GM12878 (cell line): ENCODE data around the gene MEF2C. TPM values are rescaled to one million over a fixed set of nuclear protein-coding genes. Genes with fewer than 3 reads are reported as not detected.

ENCODE experiments used
- BHLHE40 ChIP-seq, 2 experiments: fragments of 450-650 bp in 1 of 2; IDR thresholded peaks; 2 replicates each; pipeline ENCODE4 v1.6.1; 2011 to 2017; ENCODE audit warnings: low read depth in 2 of 2, borderline replicate concordance in 1 of 2, improper control_type of control experiment in 1 of 2, low read length in 1 of 2, mild to moderate bottlenecking in 1 of 2
- CREM ChIP-seq: IDR thresholded peaks from 2 replicates; pipeline ENCODE4 v1.6.1; 2014; ENCODE audit warnings: antibody characterized with exemption, low read depth
- EP300 ChIP-seq, 2 experiments: fragments of 150-350 bp in 1 of 2; IDR thresholded peaks; 2 replicates each; pipeline ENCODE4 v1.6.1; 2011 to 2012; ENCODE audit warnings: low read depth in 2 of 2, low read length in 2 of 2, borderline replicate concordance in 1 of 2, improper control_type of control experiment in 1 of 2, inconsistent platforms in 1 of 2; ENCODE audit not compliant: control insufficient read depth in 1 of 2
- HDGF ChIP-seq: fragments of 450-650 bp; IDR thresholded peaks from 2 replicates; pipeline ENCODE4 v1.6.1; 2016; ENCODE audit warnings: antibody characterized with exemption
- MTA3 ChIP-seq: IDR thresholded peaks from 2 replicates; pipeline ENCODE4 v1.6.1; 2012; ENCODE audit warnings: low read length, inconsistent platforms, borderline replicate concordance
- NFIC ChIP-seq: IDR thresholded peaks from 2 replicates; pipeline ENCODE4 v1.6.1; 2012; ENCODE audit warnings: low read depth, mild to moderate bottlenecking, inconsistent platforms, low read length, moderate library complexity
- NR2F1 ChIP-seq: fragments of 450-650 bp; conservative IDR thresholded peaks from 2 replicates; pipeline ENCODE4 v1.6.1; 2017; ENCODE audit warnings: mild to moderate bottlenecking
- PML ChIP-seq: IDR thresholded peaks from 2 replicates; pipeline ENCODE4 v1.6.1; 2012; ENCODE audit warnings: low read length, inconsistent platforms
- RBBP5 ChIP-seq: fragments of 200-600 bp; sonication (generic); conservative IDR thresholded peaks from 2 replicates; pipeline ENCODE4 v1.6.1; 2016
- SP1 ChIP-seq: IDR thresholded peaks from one replicate; pipeline ENCODE4 v1.6.1; 2011; ENCODE audit warnings: low read depth, low read length
- SUZ12 ChIP-seq: fragments of 200-600 bp; sonication (generic); IDR thresholded peaks from one replicate; pipeline ENCODE4 v1.6.1; 2018; ENCODE audit warnings: antibody characterized with exemption, mild to moderate bottlenecking; ENCODE audit not compliant: unreplicated experiment
- polyA plus RNA-seq, 11 experiments: library from polyadenylated mRNA; depleted of rRNA in 4 of 11; unstranded in 6 of 11; stranded (reverse) in 5 of 11; fragments of >200 nt; fragmentation: Nextera tagmentation in 4 of 11; fragmentation: Illumina TruSeq in 1 of 11; extraction: Ambion mirVana in 4 of 11; extraction: Trizol in 1 of 11; gene quantifications; 1 replicate in 1 of 11; 2 replicates in 10 of 11; pipeline versions ENCODE4 v1.2.1 to v1.2.3, GENCODE V29; 2011 to 2016; ENCODE audit warnings: inconsistent platforms in 2 of 11, missing spikeins in 2 of 11, low read depth in 1 of 11
- total RNA-seq, 4 experiments: library from RNA; depleted of rRNA in 3 of 4; stranded (reverse); fragments of >200 nt in 3 of 4; fragmentation: Illumina TruSeq in 1 of 4; extraction: Trizol in 1 of 4; gene quantifications; 2 replicates each; pipeline versions ENCODE4 v1.2.1 to v1.2.3, GENCODE V29; 2013 to 2021
- TF ChIP-seq, protein P1 (sequence below): fragments of 450-650 bp; IDR thresholded peaks from 2 replicates; pipeline ENCODE4 v1.6.1; 2017; ENCODE audit warnings: mild to moderate bottlenecking, low read depth, inconsistent platforms; ENCODE audit not compliant: poor library complexity, severe bottlenecking
- TF ChIP-seq, protein P2 (sequence below): IDR thresholded peaks from 2 replicates; pipeline ENCODE4 v1.6.1; 2011; ENCODE audit warnings: low read depth, mild to moderate bottlenecking, low read length, moderate library complexity, borderline replicate concordance; ENCODE audit errors: extremely low read depth
- TF ChIP-seq, protein P3 (sequence below): IDR thresholded peaks from 2 replicates; pipeline ENCODE4 v1.6.1; 2012; ENCODE audit warnings: improper control_type of control experiment, low read depth, low read length; ENCODE audit not compliant: insufficient replicate concordance
- TF ChIP-seq, protein P4 (sequence below): fragments of 150-350 bp; IDR thresholded peaks from 2 replicates; pipeline ENCODE4 v1.6.1; 2016; ENCODE audit warnings: low read depth, low read length
- TF ChIP-seq, protein P5 (sequence below): IDR thresholded peaks from 2 replicates; pipeline ENCODE4 v1.6.1; 2012; ENCODE audit warnings: low read depth, low read length, improper control_type of control experiment

The MEF2C gene
- total and polyA plus RNA-seq, 10 of the 15 experiments (the other 5 are each of a cell fraction or from before 2014, with no cell fraction given), result 104 to 225 (median 180) TPM

DNA sequence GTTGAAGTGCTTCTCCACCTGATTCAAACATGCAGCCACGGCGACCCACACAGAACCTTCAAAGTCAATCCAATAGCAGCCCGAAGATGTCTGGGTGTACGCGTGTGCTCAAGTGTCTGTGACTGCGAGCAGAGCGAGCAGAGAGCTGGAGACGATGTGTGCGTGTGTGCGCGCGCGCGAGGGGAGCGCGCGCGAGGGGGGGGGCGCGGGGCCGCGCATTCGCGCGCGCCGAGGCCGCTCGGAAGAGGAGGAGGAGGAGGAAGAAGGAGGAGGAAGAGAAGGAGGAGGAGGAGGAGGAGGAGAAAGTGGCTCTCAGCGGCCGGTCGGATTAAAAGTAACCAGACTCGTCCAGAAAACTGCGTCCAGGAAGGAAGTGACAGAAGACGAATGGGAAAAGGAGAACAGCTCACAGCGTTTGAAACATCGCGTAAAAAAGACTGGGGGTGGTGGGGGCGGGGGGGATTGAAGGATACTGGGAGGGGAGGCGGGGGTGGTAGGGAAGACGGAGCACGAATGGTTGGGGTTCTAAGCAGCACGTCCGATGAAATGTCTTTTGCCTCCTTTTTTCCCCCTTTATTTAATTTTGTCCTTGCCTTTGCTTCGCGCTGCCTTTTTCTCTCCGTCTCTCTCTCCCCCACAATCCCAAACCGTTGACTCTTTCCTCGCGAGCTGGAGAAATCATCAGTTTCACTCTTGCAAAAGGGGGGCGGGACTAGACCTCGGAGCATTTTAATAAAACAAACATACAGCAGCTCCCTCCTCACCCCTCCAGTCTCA is at the start of gene MEF2C (continued):
- TF ChIP-seq EP300 (IDR thresholded peaks at IDR 0.05; ENCODE audit: borderline replicate concordance in 1 of 2, control insufficient read depth in 1 of 2, low read depth in 2 of 2, low read length in 2 of 2) (no peak), PML (no peak; the same call in 1 of the 2 replicates), NR2F1 (no peak), HDGF (no peak), SP1 (peak; percentile 38), NFIC (no peak), MTA3 (no peak), RBBP5 (no peak), SUZ12 (no peak), BHLHE40 (IDR thresholded peaks at IDR 0.05; ENCODE audit: borderline replicate concordance in 1 of 2, low read depth in 2 of 2, low read length in 1 of 2) (no peak; a peak in 1 of 4 replicates), CREM (peak; percentile 25; the same call in 1 of the 2 replicates)
- TF ChIP-seq, protein P1, sequence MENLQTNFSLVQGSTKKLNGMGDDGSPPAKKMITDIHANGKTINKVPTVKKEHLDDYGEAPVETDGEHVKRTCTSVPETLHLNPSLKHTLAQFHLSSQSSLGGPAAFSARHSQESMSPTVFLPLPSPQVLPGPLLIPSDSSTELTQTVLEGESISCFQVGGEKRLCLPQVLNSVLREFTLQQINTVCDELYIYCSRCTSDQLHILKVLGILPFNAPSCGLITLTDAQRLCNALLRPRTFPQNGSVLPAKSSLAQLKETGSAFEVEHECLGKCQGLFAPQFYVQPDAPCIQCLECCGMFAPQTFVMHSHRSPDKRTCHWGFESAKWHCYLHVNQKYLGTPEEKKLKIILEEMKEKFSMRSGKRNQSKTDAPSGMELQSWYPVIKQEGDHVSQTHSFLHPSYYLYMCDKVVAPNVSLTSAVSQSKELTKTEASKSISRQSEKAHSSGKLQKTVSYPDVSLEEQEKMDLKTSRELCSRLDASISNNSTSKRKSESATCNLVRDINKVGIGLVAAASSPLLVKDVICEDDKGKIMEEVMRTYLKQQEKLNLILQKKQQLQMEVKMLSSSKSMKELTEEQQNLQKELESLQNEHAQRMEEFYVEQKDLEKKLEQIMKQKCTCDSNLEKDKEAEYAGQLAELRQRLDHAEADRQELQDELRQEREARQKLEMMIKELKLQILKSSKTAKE, result no peak
- TF ChIP-seq, protein P2, sequence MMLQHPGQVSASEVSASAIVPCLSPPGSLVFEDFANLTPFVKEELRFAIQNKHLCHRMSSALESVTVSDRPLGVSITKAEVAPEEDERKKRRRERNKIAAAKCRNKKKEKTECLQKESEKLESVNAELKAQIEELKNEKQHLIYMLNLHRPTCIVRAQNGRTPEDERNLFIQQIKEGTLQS, result no peak
- TF ChIP-seq, protein P3, sequence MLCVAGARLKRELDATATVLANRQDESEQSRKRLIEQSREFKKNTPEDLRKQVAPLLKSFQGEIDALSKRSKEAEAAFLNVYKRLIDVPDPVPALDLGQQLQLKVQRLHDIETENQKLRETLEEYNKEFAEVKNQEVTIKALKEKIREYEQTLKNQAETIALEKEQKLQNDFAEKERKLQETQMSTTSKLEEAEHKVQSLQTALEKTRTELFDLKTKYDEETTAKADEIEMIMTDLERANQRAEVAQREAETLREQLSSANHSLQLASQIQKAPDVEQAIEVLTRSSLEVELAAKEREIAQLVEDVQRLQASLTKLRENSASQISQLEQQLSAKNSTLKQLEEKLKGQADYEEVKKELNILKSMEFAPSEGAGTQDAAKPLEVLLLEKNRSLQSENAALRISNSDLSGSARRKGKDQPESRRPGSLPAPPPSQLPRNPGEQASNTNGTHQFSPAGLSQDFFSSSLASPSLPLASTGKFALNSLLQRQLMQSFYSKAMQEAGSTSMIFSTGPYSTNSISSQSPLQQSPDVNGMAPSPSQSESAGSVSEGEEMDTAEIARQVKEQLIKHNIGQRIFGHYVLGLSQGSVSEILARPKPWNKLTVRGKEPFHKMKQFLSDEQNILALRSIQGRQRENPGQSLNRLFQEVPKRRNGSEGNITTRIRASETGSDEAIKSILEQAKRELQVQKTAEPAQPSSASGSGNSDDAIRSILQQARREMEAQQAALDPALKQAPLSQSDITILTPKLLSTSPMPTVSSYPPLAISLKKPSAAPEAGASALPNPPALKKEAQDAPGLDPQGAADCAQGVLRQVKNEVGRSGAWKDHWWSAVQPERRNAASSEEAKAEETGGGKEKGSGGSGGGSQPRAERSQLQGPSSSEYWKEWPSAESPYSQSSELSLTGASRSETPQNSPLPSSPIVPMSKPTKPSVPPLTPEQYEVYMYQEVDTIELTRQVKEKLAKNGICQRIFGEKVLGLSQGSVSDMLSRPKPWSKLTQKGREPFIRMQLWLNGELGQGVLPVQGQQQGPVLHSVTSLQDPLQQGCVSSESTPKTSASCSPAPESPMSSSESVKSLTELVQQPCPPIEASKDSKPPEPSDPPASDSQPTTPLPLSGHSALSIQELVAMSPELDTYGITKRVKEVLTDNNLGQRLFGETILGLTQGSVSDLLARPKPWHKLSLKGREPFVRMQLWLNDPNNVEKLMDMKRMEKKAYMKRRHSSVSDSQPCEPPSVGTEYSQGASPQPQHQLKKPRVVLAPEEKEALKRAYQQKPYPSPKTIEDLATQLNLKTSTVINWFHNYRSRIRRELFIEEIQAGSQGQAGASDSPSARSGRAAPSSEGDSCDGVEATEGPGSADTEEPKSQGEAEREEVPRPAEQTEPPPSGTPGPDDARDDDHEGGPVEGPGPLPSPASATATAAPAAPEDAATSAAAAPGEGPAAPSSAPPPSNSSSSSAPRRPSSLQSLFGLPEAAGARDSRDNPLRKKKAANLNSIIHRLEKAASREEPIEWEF, result no peak
- TF ChIP-seq, protein P4, sequence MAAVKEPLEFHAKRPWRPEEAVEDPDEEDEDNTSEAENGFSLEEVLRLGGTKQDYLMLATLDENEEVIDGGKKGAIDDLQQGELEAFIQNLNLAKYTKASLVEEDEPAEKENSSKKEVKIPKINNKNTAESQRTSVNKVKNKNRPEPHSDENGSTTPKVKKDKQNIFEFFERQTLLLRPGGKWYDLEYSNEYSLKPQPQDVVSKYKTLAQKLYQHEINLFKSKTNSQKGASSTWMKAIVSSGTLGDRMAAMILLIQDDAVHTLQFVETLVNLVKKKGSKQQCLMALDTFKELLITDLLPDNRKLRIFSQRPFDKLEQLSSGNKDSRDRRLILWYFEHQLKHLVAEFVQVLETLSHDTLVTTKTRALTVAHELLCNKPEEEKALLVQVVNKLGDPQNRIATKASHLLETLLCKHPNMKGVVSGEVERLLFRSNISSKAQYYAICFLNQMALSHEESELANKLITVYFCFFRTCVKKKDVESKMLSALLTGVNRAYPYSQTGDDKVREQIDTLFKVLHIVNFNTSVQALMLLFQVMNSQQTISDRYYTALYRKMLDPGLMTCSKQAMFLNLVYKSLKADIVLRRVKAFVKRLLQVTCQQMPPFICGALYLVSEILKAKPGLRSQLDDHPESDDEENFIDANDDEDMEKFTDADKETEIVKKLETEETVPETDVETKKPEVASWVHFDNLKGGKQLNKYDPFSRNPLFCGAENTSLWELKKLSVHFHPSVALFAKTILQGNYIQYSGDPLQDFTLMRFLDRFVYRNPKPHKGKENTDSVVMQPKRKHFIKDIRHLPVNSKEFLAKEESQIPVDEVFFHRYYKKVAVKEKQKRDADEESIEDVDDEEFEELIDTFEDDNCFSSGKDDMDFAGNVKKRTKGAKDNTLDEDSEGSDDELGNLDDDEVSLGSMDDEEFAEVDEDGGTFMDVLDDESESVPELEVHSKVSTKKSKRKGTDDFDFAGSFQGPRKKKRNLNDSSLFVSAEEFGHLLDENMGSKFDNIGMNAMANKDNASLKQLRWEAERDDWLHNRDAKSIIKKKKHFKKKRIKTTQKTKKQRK, result no peak
- TF ChIP-seq, protein P5, sequence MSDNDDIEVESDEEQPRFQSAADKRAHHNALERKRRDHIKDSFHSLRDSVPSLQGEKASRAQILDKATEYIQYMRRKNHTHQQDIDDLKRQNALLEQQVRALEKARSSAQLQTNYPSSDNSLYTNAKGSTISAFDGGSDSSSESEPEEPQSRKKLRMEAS, result no peak
